Osteoblast (primary cell): ENCODE data around the gene SOS1. TPM values are rescaled to one million over a fixed set of nuclear protein-coding genes. Genes with fewer than 3 reads are reported as not detected.
"Not testable (repeated sequence)": the region's sequence is repeated elsewhere in the genome, so short reads cannot be mapped to it uniquely, and the experiment has no call there.

Experiments used
- DNase-seq: peaks from one replicate; pipeline ENCODE4 v3.0.0; 2011; ENCODE audit warnings: low spot score, mixed read lengths; ENCODE audit not compliant: insufficient read length; ENCODE audit errors: missing footprints
- H2AFZ ChIP-seq: 2 replicates; pipeline ENCODE4 v1.6.0; 2011; ENCODE audit warnings: mild to moderate bottlenecking, low read length
- H3K27ac ChIP-seq: 2 replicates; pipeline ENCODE4 v1.5.1; 2011; ENCODE audit warnings: mild to moderate bottlenecking, low read depth, low read length, moderate library complexity
- H3K27me3 ChIP-seq: 2 replicates; pipeline ENCODE4 v1.6.0; 2012; ENCODE audit warnings: mild to moderate bottlenecking, control low read depth, inconsistent platforms, low read length, moderate library complexity; ENCODE audit not compliant: insufficient read depth
- H3K36me3 ChIP-seq: 2 replicates; pipeline ENCODE4 v1.5.1; 2011; ENCODE audit warnings: mild to moderate bottlenecking, low read length, control low read depth, moderate library complexity; ENCODE audit not compliant: insufficient read depth
- H3K4me1 ChIP-seq: 2 replicates; pipeline ENCODE4 v1.5.1; 2011; ENCODE audit warnings: mild to moderate bottlenecking, low read length, control low read depth, moderate library complexity; ENCODE audit not compliant: insufficient read depth
- H3K4me2 ChIP-seq: 2 replicates; pipeline ENCODE4 v1.6.0; 2011; ENCODE audit warnings: mild to moderate bottlenecking, low read length; ENCODE audit not compliant: insufficient read depth
- H3K4me3 ChIP-seq: fragments of 200-600 bp; sonication (generic); 3 replicates; pipeline ENCODE4 v1.5.1; 2012; ENCODE audit warnings: mild to moderate bottlenecking, low read length, inconsistent platforms; ENCODE audit not compliant: insufficient read depth
- H3K79me2 ChIP-seq: 2 replicates; pipeline ENCODE4 v1.6.0; 2012; ENCODE audit warnings: mild to moderate bottlenecking, low read length, control low read depth, inconsistent platforms; ENCODE audit not compliant: insufficient read depth
- H3K9me3 ChIP-seq: 2 replicates; pipeline ENCODE4 v1.5.1; 2011; ENCODE audit warnings: low read depth, low read length, control low read depth
- H4K20me1 ChIP-seq: 2 replicates; pipeline ENCODE4 v1.6.0; 2012; ENCODE audit warnings: mild to moderate bottlenecking, low read length, control low read depth; ENCODE audit not compliant: insufficient read depth
- total RNA-seq: library from RNA; depleted of rRNA; stranded (reverse); fragments of >200 nt; gene quantifications from 2 replicates; pipeline ENCODE4 v1.2.3, GENCODE V29; 2012
- TF ChIP-seq, protein P1 (sequence below): IDR thresholded peaks from 2 replicates; pipeline ENCODE4 v1.5.1; 2011; ENCODE audit warnings: mild to moderate bottlenecking, low read depth, low read length, moderate library complexity; ENCODE audit errors: extremely low read depth

SOS1 gene
- total RNA-seq, 1 donor: 28.6 TPM

GRCh38 chr2:39158351-39158750 is 37.5 kb upstream of the SOS1 start:
- TF ChIP-seq, protein P1, sequence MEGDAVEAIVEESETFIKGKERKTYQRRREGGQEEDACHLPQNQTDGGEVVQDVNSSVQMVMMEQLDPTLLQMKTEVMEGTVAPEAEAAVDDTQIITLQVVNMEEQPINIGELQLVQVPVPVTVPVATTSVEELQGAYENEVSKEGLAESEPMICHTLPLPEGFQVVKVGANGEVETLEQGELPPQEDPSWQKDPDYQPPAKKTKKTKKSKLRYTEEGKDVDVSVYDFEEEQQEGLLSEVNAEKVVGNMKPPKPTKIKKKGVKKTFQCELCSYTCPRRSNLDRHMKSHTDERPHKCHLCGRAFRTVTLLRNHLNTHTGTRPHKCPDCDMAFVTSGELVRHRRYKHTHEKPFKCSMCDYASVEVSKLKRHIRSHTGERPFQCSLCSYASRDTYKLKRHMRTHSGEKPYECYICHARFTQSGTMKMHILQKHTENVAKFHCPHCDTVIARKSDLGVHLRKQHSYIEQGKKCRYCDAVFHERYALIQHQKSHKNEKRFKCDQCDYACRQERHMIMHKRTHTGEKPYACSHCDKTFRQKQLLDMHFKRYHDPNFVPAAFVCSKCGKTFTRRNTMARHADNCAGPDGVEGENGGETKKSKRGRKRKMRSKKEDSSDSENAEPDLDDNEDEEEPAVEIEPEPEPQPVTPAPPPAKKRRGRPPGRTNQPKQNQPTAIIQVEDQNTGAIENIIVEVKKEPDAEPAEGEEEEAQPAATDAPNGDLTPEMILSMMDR: no peak
- H3K27me3 ChIP-seq: no peaks in the 10 kb centered on the region
- H3K4me2 ChIP-seq: no peak overlapping the region
- H2AFZ ChIP-seq: no peak overlapping the region
- H3K36me3 ChIP-seq: no peaks in the 10 kb centered on the region
- peaks cover 3% of the 10 kb centered on the region for H3K4me1 ChIP-seq
- H3K79me2 ChIP-seq: no peaks in the 10 kb centered on the region
- H3K27ac ChIP-seq: no peak overlapping the region
- H3K9me3 ChIP-seq: no peaks in the 10 kb centered on the region
- no peaks in the 10 kb centered on the region for H4K20me1 ChIP-seq
- H3K4me3 ChIP-seq: no peak overlapping the region
- no peak for DNase-seq

DNA sequence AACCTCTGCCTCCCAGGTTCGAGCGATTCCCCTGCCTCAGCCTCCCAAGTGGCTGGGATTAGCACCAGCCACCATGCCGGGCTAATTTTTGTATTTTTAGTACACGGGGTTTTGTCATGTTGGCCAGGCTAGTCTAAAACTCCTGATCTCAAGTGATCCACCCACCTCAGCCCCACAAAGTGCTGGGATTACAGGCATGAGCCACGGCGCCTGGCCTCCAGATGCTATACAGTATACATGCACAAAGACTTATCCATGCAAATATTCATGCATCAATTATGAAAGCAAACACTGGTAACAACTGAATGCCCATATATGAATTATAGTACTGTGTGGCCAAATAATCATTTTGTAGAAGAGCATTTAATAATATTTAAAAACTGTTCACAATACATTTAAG is 36.0 kb upstream of the SOS1 start:
- no peaks in the 10 kb centered on the region for H3K79me2 ChIP-seq
- TF ChIP-seq, protein P1: no peak
- H3K4me3 ChIP-seq: no peak overlapping the region
- H4K20me1 ChIP-seq: no peaks in the 10 kb centered on the region
- H3K4me2 ChIP-seq: no peak overlapping the region
- H3K27me3 ChIP-seq: no peaks in the 10 kb centered on the region
- no peak for DNase-seq
- H2AFZ ChIP-seq: no peak overlapping the region
- no peaks in the 10 kb centered on the region for H3K36me3 ChIP-seq
- H3K4me1 ChIP-seq: peaks cover 9% of the 10 kb centered on the region
- H3K9me3 ChIP-seq: no peaks in the 10 kb centered on the region
- no peak overlapping the region for H3K27ac ChIP-seq

- Histone ChIP-seq H3K79me2 (no peaks in the 10 kb centered on the region), H2AFZ (no peak overlapping the region), H3K4me3 (no peak overlapping the region), H3K36me3 (no peaks in the 10 kb centered on the region), H4K20me1 (no peaks in the 10 kb centered on the region), H3K4me1 (peaks cover 9% of the 10 kb centered on the region), H3K9me3 (no peaks in the 10 kb centered on the region), H3K4me2 (no peak overlapping the region), H3K27me3 (no peaks in the 10 kb centered on the region), H3K27ac (no peak overlapping the region)
- TF ChIP-seq, protein P1: no peak
- no peak for DNase-seq
Observed at GRCh38 chr2:39156107-39156506, 35.3 kb upstream of the SOS1 start.

DNA sequence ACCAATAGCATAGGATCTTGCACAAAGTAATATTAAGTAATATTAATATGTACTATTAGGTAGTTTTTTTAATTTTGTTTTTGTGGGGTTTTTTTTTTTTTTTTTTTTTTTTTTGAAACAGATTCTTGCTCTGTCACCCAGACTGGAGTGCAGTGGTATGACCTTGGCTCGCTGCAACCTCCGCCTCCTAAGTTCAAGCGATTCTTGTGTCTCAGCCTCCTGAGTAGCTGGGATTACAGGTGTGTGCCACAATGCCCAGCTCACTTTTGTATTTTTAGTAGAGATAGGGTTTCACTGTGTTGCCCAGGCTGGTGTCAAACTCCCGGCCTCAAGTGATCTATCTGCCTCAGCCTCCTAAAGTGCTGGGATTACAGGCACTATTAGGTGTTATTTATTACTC is 34.7 kb upstream of the SOS1 start:
- H3K27ac ChIP-seq, H3K9me3 ChIP-seq, H3K36me3 ChIP-seq, H3K4me1 ChIP-seq, H3K4me3 ChIP-seq, DNase-seq, H3K79me2 ChIP-seq, H4K20me1 ChIP-seq, H2AFZ ChIP-seq, H3K27me3 ChIP-seq, H3K4me2 ChIP-seq: not testable (repeated sequence)
